ENCODE measurements around the gene ATRN. TPM values are rescaled to one million over a fixed set of nuclear protein-coding genes. Genes with fewer than 3 reads are reported as not detected.
A peak's percentile ranks its signal among the peaks of the same experiment; 100 is the strongest.

The ATRN gene
- total RNA-seq, 1 experiment from 2014 or later: 26.1 TPM

- CTCF ChIA-PET: no interaction called here
- Histone ChIP-seq H3F3A (ENCODE audit: low read length, unreplicated experiment) (no peaks in the 10 kb centered on the region), H2AFZ (ENCODE audit: low read length) (0 out of 2 replicates have a peak overlapping the region, but pooled peaks have one; percentile 20), H3K9me2 (replicated peaks; ENCODE audit: low read length) (no peaks in the 10 kb centered on the region), H3K27ac (ENCODE audit: low read length) (no peak overlapping the region), H3K4me3 (ENCODE audit: low read length) (no peak overlapping the region), H3K4me2 (ENCODE audit: low read length) (peak overlapping the region; percentile 33), H3K4me1 (ENCODE audit: insufficient read depth, low read length) (no peaks in the 10 kb centered on the region), H3K9ac (ENCODE audit: low read length) (no peak overlapping the region), H3K79me2 (ENCODE audit: low read length) (no peaks in the 10 kb centered on the region), H3K36me3 (ENCODE audit: low read depth, low read length) (no peaks in the 10 kb centered on the region), H4K20me1 (ENCODE audit: low read length) (no peaks in the 10 kb centered on the region), H3K27me3 (ENCODE audit: low read length) (peaks cover 48% of the 10 kb centered on the region), H3K9me3 (ENCODE audit: low read length) (no peaks in the 10 kb centered on the region)
- POLR2A ChIA-PET (ENCODE audit: unreplicated experiment): no interaction called here
- DNase-seq (no peak), ATAC-seq (no peak)
- intact Hi-C loops (cut with micrococcal nuclease): no loop called here
- TF ChIP-seq EZH2 (IDR thresholded peaks at IDR 0.05; ENCODE audit: low read length, unreplicated experiment) (peak; percentile 43), EZH2phosphoT487 (IDR thresholded peaks at IDR 0.05; ENCODE audit: borderline replicate concordance, low read length) (no peak)
- no TSS peak for BruUV-seq (replicated peaks)
Measured at GRCh38 chr20:3672547-3673171, 201.8 kb downstream of the ATRN start.

- Histone ChIP-seq H3K36me3 (ENCODE audit: low read depth, low read length) (no peaks in the 10 kb centered on the region), H3K9me3 (ENCODE audit: low read length) (no peaks in the 10 kb centered on the region), H3K79me2 (ENCODE audit: low read length) (no peaks in the 10 kb centered on the region), H3K9ac (ENCODE audit: low read length) (no peak overlapping the region), H3F3A (ENCODE audit: low read length, unreplicated experiment) (no peaks in the 10 kb centered on the region), H3K9me2 (replicated peaks; ENCODE audit: low read length) (no peaks in the 10 kb centered on the region), H3K4me2 (ENCODE audit: low read length) (no peak overlapping the region), H4K20me1 (ENCODE audit: low read length) (no peaks in the 10 kb centered on the region), H2AFZ (ENCODE audit: low read length) (no peak overlapping the region), H3K4me1 (ENCODE audit: insufficient read depth, low read length) (no peaks in the 10 kb centered on the region), H3K27ac (ENCODE audit: low read length) (no peak overlapping the region), H3K4me3 (ENCODE audit: low read length) (no peak overlapping the region), H3K27me3 (ENCODE audit: low read length) (peaks cover 48% of the 10 kb centered on the region)
- TF ChIP-seq EZH2phosphoT487 (IDR thresholded peaks at IDR 0.05; ENCODE audit: borderline replicate concordance, low read length) (no peak), CTCF (conservative IDR thresholded peaks at IDR 0.05; ENCODE audit: low read depth, low read length) (no peak), EZH2 (IDR thresholded peaks at IDR 0.05; ENCODE audit: low read length, unreplicated experiment) (no peak)
- DNase-seq: no peak
- no TSS peak for BruUV-seq (replicated peaks)
- POLR2A ChIA-PET (ENCODE audit: unreplicated experiment): no interaction called here
- CTCF ChIA-PET: interaction anchor here (0.8 to 1.5 kb wide), 2 partner anchors 17 to 43 kb away, joined by 3 read pairs; no protein-coding TSS in a partner anchor
- intact Hi-C loops (cut with micrococcal nuclease): no loop called here
- no peak for ATAC-seq
Measured at GRCh38 chr20:3673221-3674070, 202.6 kb downstream of the ATRN start.

- H3K4me2 ChIP-seq (ENCODE audit: low read length): no peak overlapping the region
- no peaks in the 10 kb centered on the region for H3K36me3 ChIP-seq (ENCODE audit: low read depth, low read length)
- H3K4me1 ChIP-seq (ENCODE audit: insufficient read depth, low read length): no peaks in the 10 kb centered on the region
- no peaks in the 10 kb centered on the region for H4K20me1 ChIP-seq (ENCODE audit: low read length)
- POLR2A ChIA-PET (ENCODE audit: unreplicated experiment): no interaction called here
- TF ChIP-seq EZH2 (IDR thresholded peaks at IDR 0.05; ENCODE audit: low read length, unreplicated experiment): no peak
- no peak for TF ChIP-seq CTCF (conservative IDR thresholded peaks at IDR 0.05; ENCODE audit: low read depth, low read length)
- TF ChIP-seq EZH2phosphoT487 (IDR thresholded peaks at IDR 0.05; ENCODE audit: borderline replicate concordance, low read length): no peak
- H2AFZ ChIP-seq (ENCODE audit: low read length): no peak overlapping the region
- H3K79me2 ChIP-seq (ENCODE audit: low read length): no peaks in the 10 kb centered on the region
- H3K27ac ChIP-seq (ENCODE audit: low read length): no peak overlapping the region
- ATAC-seq: 0 out of 2 replicates have a peak, but pooled peaks have one; percentile 15
- DNase-seq: no peak
- H3K27me3 ChIP-seq (ENCODE audit: low read length): peaks cover 48% of the 10 kb centered on the region
- intact Hi-C loops (cut with micrococcal nuclease): no loop called here
- H3K9me3 ChIP-seq (ENCODE audit: low read length): no peaks in the 10 kb centered on the region
- H3K4me3 ChIP-seq (ENCODE audit: low read length): no peak overlapping the region
- BruUV-seq (replicated peaks): no TSS peak
- CTCF ChIA-PET: interaction anchor here (0.6 to 1.5 kb wide), 4 partner anchors 18 to 240 kb away, joined by 3 to 5 read pairs (median 3); no protein-coding TSS in a partner anchor
- no peaks in the 10 kb centered on the region for H3F3A ChIP-seq (ENCODE audit: low read length, unreplicated experiment)
- no peaks in the 10 kb centered on the region for H3K9me2 ChIP-seq (replicated peaks; ENCODE audit: low read length)
- no peak overlapping the region for H3K9ac ChIP-seq (ENCODE audit: low read length)
Measured at GRCh38 chr20:3674447-3674846, 203.6 kb downstream of the ATRN start.

All from PC-3 (cell line).